HEK293 (cell line): ENCODE measurements around the gene CX3CL1.

Experiments used
- SP2 ChIP-seq: fragments of 450-650 bp; formaldehyde crosslinking; IDR thresholded peaks from 2 replicates; pipeline ENCODE4 v1.5.1; 2016; ENCODE audit warnings: missing biosample characterization, missing genetic modification characterization
- ZBTB8A ChIP-seq: fragments of 450-650 bp; formaldehyde crosslinking; IDR thresholded peaks from 2 replicates; pipeline ENCODE4 v1.5.1; 2016; ENCODE audit warnings: missing biosample characterization, missing genetic modification characterization
- ZNF133 ChIP-seq: fragments of 450-650 bp; formaldehyde crosslinking; IDR thresholded peaks from 2 replicates; pipeline ENCODE4 v1.5.1; 2016; ENCODE audit warnings: missing biosample characterization, missing genetic modification characterization
- ZNF302 ChIP-seq: fragments of 450-650 bp; formaldehyde crosslinking; IDR thresholded peaks from 2 replicates; pipeline ENCODE4 v1.5.1; 2016; ENCODE audit warnings: missing biosample characterization, missing genetic modification characterization, low read depth
- ZNF76 ChIP-seq: fragments of 450-650 bp; formaldehyde crosslinking; IDR thresholded peaks from 2 replicates; pipeline ENCODE4; 2016; ENCODE audit warnings: low read depth, missing biosample characterization, missing genetic modification characterization, borderline replicate concordance
- ZNF776 ChIP-seq: fragments of 450-650 bp; formaldehyde crosslinking; IDR thresholded peaks from 2 replicates; pipeline ENCODE4 v1.5.0; 2017; ENCODE audit warnings: missing biosample characterization, missing genetic modification characterization, borderline replicate concordance
- TF ChIP-seq, protein P1 (sequence below): fragments of 450-650 bp; formaldehyde crosslinking; IDR thresholded peaks from 2 replicates; pipeline ENCODE4 v1.5.1; 2016; ENCODE audit warnings: missing biosample characterization, missing genetic modification characterization
- TF ChIP-seq, protein P2 (sequence below): fragments of 450-650 bp; formaldehyde crosslinking; IDR thresholded peaks from 2 replicates; pipeline ENCODE4 v1.5.1; 2016; ENCODE audit warnings: missing biosample characterization, missing genetic modification characterization
- TF ChIP-seq, protein P3 (sequence below): fragments of 450-650 bp; formaldehyde crosslinking; IDR thresholded peaks from 2 replicates; pipeline ENCODE4 v1.5.1; 2017; ENCODE audit warnings: missing biosample characterization, missing genetic modification characterization
- TF ChIP-seq, protein P4 (sequence below): fragments of 450-650 bp; formaldehyde crosslinking; IDR thresholded peaks from 2 replicates; pipeline ENCODE4 v1.5.1; 2016; ENCODE audit warnings: missing biosample characterization, missing genetic modification characterization

DNA sequence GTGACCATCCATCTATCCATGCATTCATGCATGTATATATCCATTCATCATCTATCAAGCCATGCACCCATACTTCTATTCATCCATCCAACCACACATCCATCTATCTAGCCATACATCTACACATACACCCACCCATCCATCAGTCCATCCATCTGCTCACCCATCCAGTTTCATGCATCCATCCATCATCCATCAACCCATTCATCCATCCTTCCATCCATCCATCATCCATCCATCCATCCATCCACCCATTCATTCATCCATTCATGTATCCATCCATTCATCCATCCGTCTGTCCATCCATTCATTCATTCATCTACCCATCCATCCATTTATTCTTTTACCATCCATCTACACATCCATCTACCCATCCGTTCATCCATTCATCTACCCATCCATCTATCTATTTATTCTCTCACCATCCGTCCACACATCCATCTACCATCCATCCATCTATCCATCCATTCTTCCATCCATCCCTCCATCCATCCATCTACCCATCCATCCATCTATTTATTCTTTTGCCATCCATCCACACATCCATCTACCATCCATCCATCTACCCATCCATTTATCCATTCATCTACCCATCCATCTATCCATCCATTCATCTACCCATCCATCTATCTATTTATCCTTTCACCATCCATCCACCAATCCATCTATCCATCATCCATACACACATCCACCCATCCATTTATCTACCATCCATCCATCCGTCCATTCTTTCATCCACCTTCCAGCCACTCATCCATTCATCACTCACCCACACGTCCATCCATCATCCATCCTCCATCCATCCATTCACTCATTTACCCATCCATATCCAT lies 35.4 kb downstream of the CX3CL1 start:
- TF ChIP-seq ZNF776 (tag by site-specific recombination), result 0 out of 2 replicates have a peak, but pooled peaks have one; percentile 36
- TF ChIP-seq, protein P1, sequence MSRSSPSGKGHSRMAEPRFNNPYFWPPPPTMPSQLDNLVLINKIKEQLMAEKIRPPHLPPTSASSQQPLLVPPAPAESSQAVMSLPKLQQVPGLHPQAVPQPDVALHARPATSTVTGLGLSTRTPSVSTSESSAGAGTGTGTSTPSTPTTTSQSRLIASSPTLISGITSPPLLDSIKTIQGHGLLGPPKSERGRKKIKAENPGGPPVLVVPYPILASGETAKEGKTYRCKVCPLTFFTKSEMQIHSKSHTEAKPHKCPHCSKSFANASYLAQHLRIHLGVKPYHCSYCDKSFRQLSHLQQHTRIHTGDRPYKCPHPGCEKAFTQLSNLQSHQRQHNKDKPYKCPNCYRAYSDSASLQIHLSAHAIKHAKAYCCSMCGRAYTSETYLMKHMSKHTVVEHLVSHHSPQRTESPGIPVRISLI (tag by site-specific recombination), result no peak
- TF ChIP-seq, protein P2, sequence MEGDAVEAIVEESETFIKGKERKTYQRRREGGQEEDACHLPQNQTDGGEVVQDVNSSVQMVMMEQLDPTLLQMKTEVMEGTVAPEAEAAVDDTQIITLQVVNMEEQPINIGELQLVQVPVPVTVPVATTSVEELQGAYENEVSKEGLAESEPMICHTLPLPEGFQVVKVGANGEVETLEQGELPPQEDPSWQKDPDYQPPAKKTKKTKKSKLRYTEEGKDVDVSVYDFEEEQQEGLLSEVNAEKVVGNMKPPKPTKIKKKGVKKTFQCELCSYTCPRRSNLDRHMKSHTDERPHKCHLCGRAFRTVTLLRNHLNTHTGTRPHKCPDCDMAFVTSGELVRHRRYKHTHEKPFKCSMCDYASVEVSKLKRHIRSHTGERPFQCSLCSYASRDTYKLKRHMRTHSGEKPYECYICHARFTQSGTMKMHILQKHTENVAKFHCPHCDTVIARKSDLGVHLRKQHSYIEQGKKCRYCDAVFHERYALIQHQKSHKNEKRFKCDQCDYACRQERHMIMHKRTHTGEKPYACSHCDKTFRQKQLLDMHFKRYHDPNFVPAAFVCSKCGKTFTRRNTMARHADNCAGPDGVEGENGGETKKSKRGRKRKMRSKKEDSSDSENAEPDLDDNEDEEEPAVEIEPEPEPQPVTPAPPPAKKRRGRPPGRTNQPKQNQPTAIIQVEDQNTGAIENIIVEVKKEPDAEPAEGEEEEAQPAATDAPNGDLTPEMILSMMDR (tag by site-specific recombination), result no peak
- TF ChIP-seq SP2 (tag by site-specific recombination), result no peak
- TF ChIP-seq, protein P3, sequence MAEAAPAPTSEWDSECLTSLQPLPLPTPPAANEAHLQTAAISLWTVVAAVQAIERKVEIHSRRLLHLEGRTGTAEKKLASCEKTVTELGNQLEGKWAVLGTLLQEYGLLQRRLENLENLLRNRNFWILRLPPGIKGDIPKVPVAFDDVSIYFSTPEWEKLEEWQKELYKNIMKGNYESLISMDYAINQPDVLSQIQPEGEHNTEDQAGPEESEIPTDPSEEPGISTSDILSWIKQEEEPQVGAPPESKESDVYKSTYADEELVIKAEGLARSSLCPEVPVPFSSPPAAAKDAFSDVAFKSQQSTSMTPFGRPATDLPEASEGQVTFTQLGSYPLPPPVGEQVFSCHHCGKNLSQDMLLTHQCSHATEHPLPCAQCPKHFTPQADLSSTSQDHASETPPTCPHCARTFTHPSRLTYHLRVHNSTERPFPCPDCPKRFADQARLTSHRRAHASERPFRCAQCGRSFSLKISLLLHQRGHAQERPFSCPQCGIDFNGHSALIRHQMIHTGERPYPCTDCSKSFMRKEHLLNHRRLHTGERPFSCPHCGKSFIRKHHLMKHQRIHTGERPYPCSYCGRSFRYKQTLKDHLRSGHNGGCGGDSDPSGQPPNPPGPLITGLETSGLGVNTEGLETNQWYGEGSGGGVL (tag by site-specific recombination), result no peak; the same call in 1 of the 2 replicates
- TF ChIP-seq ZNF302, result no peak
- TF ChIP-seq, protein P4, sequence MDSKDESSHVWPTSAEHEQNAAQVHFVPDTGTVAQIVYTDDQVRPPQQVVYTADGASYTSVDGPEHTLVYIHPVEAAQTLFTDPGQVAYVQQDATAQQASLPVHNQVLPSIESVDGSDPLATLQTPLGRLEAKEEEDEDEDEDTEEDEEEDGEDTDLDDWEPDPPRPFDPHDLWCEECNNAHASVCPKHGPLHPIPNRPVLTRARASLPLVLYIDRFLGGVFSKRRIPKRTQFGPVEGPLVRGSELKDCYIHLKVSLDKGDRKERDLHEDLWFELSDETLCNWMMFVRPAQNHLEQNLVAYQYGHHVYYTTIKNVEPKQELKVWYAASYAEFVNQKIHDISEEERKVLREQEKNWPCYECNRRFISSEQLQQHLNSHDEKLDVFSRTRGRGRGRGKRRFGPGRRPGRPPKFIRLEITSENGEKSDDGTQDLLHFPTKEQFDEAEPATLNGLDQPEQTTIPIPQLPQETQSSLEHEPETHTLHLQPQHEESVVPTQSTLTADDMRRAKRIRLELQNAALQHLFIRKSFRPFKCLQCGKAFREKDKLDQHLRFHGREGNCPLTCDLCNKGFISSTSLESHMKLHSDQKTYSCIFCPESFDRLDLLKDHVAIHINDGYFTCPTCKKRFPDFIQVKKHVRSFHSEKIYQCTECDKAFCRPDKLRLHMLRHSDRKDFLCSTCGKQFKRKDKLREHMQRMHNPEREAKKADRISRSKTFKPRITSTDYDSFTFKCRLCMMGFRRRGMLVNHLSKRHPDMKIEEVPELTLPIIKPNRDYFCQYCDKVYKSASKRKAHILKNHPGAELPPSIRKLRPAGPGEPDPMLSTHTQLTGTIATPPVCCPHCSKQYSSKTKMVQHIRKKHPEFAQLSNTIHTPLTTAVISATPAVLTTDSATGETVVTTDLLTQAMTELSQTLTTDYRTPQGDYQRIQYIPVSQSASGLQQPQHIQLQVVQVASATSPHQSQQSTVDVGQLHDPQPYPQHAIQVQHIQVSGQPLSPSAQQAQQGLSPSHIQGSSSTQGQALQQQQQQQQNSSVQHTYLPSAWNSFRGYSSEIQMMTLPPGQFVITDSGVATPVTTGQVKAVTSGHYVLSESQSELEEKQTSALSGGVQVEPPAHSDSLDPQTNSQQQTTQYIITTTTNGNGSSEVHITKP (tag by site-specific recombination), result no peak
- TF ChIP-seq ZBTB8A (tag by site-specific recombination), result no peak
- no peak for TF ChIP-seq ZNF76
- TF ChIP-seq ZNF133 (tag by site-specific recombination), result no peak
